ENCODE data around the gene CLIP2. TPM values are rescaled to one million over a fixed set of nuclear protein-coding genes. Genes with fewer than 3 reads are reported as not detected.

Gene CLIP2
- total RNA-seq, 2 experiments from 2014 or later = 0.62 to 0.74 TPM

GRCh38 chr7:74286131-74286530 is 3.1 kb upstream of the CLIP2 start:
- Mint-ChIP-seq H3K36me3 (no peaks in the 10 kb centered on the region), H3K4me3 (no peak overlapping the region), H3K4me1 (peaks cover 14% of the 10 kb centered on the region), H3K27me3 (peaks cover 13% of the 10 kb centered on the region), H3K27ac (no peak overlapping the region), H3K9me3 (no peaks in the 10 kb centered on the region)
- no peak for DNase-seq

- DNase-seq = no peak
These were observed 1.7 kb upstream of the CLIP2 start for GRCh38 chr7:74287303-74288033.

GRCh38 chr7:74288034-74288881 is 949 bp upstream of the CLIP2 start:
- peak overlapping the region; percentile 72 for H3K4me3 Mint-ChIP-seq
- peaks cover 19% of the 10 kb centered on the region for H3K27me3 Mint-ChIP-seq
- H3K27ac Mint-ChIP-seq = no peak overlapping the region
- H3K36me3 Mint-ChIP-seq = no peaks in the 10 kb centered on the region
- H3K9me3 Mint-ChIP-seq = no peaks in the 10 kb centered on the region
- DNase-seq = no peak
- peaks cover 14% of the 10 kb centered on the region for H3K4me1 Mint-ChIP-seq

More at GRCh38 chr7:74287303-74288033, 1.7 kb upstream of the CLIP2 start:
- Mint-ChIP-seq H3K27me3 (peaks cover 19% of the 10 kb centered on the region), H3K36me3 (no peaks in the 10 kb centered on the region), H3K4me3 (no peak overlapping the region), H3K9me3 (no peaks in the 10 kb centered on the region), H3K4me1 (peaks cover 14% of the 10 kb centered on the region), H3K27ac (no peak overlapping the region)

- H3K9me3 Mint-ChIP-seq = no peaks in the 10 kb centered on the region
- H3K4me3 Mint-ChIP-seq = no peak overlapping the region
- H3K27ac Mint-ChIP-seq = no peak overlapping the region
- H3K27me3 Mint-ChIP-seq = peaks cover 19% of the 10 kb centered on the region
- peaks cover 12% of the 10 kb centered on the region for H3K4me1 Mint-ChIP-seq
- peak; percentile 26 for DNase-seq
- no peaks in the 10 kb centered on the region for H3K36me3 Mint-ChIP-seq
These were observed 699 bp downstream of the CLIP2 start for GRCh38 chr7:74289659-74290552.

- peaks cover 19% of the 10 kb centered on the region for H3K27me3 Mint-ChIP-seq
- no peaks in the 10 kb centered on the region for H3K36me3 Mint-ChIP-seq
- no peak for DNase-seq
- H3K4me3 Mint-ChIP-seq = no peak overlapping the region
- no peaks in the 10 kb centered on the region for H3K9me3 Mint-ChIP-seq
- peaks cover 12% of the 10 kb centered on the region for H3K4me1 Mint-ChIP-seq
- no peak overlapping the region for H3K27ac Mint-ChIP-seq
These were observed 1.3 kb downstream of the CLIP2 start for GRCh38 chr7:74290553-74290950.

- Mint-ChIP-seq H3K9me3 (no peaks in the 10 kb centered on the region), H3K4me1 (peaks cover 12% of the 10 kb centered on the region), H3K27ac (no peak overlapping the region), H3K27me3 (peaks cover 19% of the 10 kb centered on the region), H3K4me3 (no peak overlapping the region), H3K36me3 (no peaks in the 10 kb centered on the region)
- no peak for DNase-seq
These were observed 1.8 kb downstream of the CLIP2 start for GRCh38 chr7:74290981-74291441.

GRCh38 chr7:74291535-74291934 is 2.3 kb downstream of the CLIP2 start:
- Mint-ChIP-seq H3K27me3 (peaks cover 19% of the 10 kb centered on the region), H3K36me3 (no peaks in the 10 kb centered on the region), H3K9me3 (no peaks in the 10 kb centered on the region), H3K27ac (no peak overlapping the region), H3K4me3 (no peak overlapping the region), H3K4me1 (peaks cover 12% of the 10 kb centered on the region)
- no peak for DNase-seq

GRCh38 chr7:74292757-74293576 is 3.8 kb downstream of the CLIP2 start:
- DNase-seq = no peak
- Mint-ChIP-seq H3K4me1 (peaks cover 10% of the 10 kb centered on the region), H3K36me3 (no peaks in the 10 kb centered on the region), H3K27ac (no peak overlapping the region), H3K4me3 (no peak overlapping the region), H3K9me3 (no peaks in the 10 kb centered on the region), H3K27me3 (peaks cover 11% of the 10 kb centered on the region)

- DNase-seq = no peak
- peaks cover 4% of the 10 kb centered on the region for H3K4me1 Mint-ChIP-seq
- no peak overlapping the region for H3K27ac Mint-ChIP-seq
- no peaks in the 10 kb centered on the region for H3K36me3 Mint-ChIP-seq
- H3K9me3 Mint-ChIP-seq = no peaks in the 10 kb centered on the region
- no peak overlapping the region for H3K4me3 Mint-ChIP-seq
- peaks cover 6% of the 10 kb centered on the region for H3K27me3 Mint-ChIP-seq
These were observed 4.3 kb downstream of the CLIP2 start for GRCh38 chr7:74293577-74293908.

- H3K4me3 Mint-ChIP-seq = no peak overlapping the region
- H3K27ac Mint-ChIP-seq = no peak overlapping the region
- no peaks in the 10 kb centered on the region for H3K9me3 Mint-ChIP-seq
- DNase-seq = no peak
- H3K4me1 Mint-ChIP-seq = no peaks in the 10 kb centered on the region
- H3K36me3 Mint-ChIP-seq = no peaks in the 10 kb centered on the region
- H3K27me3 Mint-ChIP-seq = peaks cover 6% of the 10 kb centered on the region
These were observed 5.2 kb downstream of the CLIP2 start for GRCh38 chr7:74294191-74294998.

- Mint-ChIP-seq H3K4me1 (no peaks in the 10 kb centered on the region), H3K9me3 (no peaks in the 10 kb centered on the region), H3K36me3 (no peaks in the 10 kb centered on the region), H3K27ac (no peak overlapping the region), H3K4me3 (no peak overlapping the region), H3K27me3 (no peaks in the 10 kb centered on the region)
- DNase-seq = no peak
These were observed 8.5 kb downstream of the CLIP2 start for GRCh38 chr7:74297516-74298233.

GRCh38 chr7:74299401-74299800 is 10.2 kb downstream of the CLIP2 start:
- H3K4me1 Mint-ChIP-seq = no peaks in the 10 kb centered on the region
- H3K9me3 Mint-ChIP-seq = no peaks in the 10 kb centered on the region
- no peak overlapping the region for H3K4me3 Mint-ChIP-seq
- no peak overlapping the region for H3K27ac Mint-ChIP-seq
- no peaks in the 10 kb centered on the region for H3K36me3 Mint-ChIP-seq
- no peak for DNase-seq
- H3K27me3 Mint-ChIP-seq = no peaks in the 10 kb centered on the region

- Mint-ChIP-seq H3K27ac (no peak overlapping the region), H3K27me3 (peaks cover 7% of the 10 kb centered on the region), H3K4me1 (peaks cover 2% of the 10 kb centered on the region), H3K9me3 (no peaks in the 10 kb centered on the region), H3K36me3 (no peaks in the 10 kb centered on the region), H3K4me3 (no peak overlapping the region)
- no peak for DNase-seq
These were observed 11.7 kb downstream of the CLIP2 start for GRCh38 chr7:74300926-74301325.
